Ascending aorta (tissue), 2 donors: ENCODE results near the gene DRD1. TPM values are rescaled to one million over a fixed set of nuclear protein-coding genes. Genes with fewer than 3 reads are reported as not detected.
"Not testable (repeated sequence)": the region's sequence is repeated elsewhere in the genome, so short reads cannot be mapped to it uniquely, and the experiment has no call there.

Source experiments
- DNase-seq, 2 donors: peaks; one replicate each; pipeline ENCODE4 v3.0.0-alpha.2; 2019; ENCODE audit warnings: low spot score in 2 of 2
- H3K27ac ChIP-seq, 2 donors: fragments of 200-600 bp; sonication (generic); one replicate each; pipeline ENCODE4 v1.5.1; 2016 to 2017; ENCODE audit warnings: mild to moderate bottlenecking in 1 of 2
- H3K27me3 ChIP-seq: fragments of 200-600 bp; sonication (generic); one replicate; pipeline ENCODE4 v1.5.1; 2017
- H3K36me3 ChIP-seq, 2 donors: fragments of 200-600 bp; sonication (generic); one replicate each; pipeline ENCODE4 v1.5.1; 2016
- H3K4me1 ChIP-seq, 2 donors: fragments of 200-600 bp; sonication (generic); one replicate each; pipeline ENCODE4 v1.5.1; 2016 to 2017; ENCODE audit warnings: mild to moderate bottlenecking in 1 of 2
- H3K4me3 ChIP-seq, 2 donors: fragments of 200-600 bp; sonication (generic); one replicate each; pipeline ENCODE4 v1.5.1; 2016 to 2017; ENCODE audit warnings: mild to moderate bottlenecking in 1 of 2
- H3K9me3 ChIP-seq, 2 donors: fragments of 200-600 bp; sonication (generic); one replicate each; pipeline ENCODE4 v1.5.1; 2016
- CTCF ChIP-seq, 3 experiments: fragments of 200-600 bp in 2 of 3; fragments of 450-650 bp in 1 of 3; sonication (generic) in 2 of 3; IDR thresholded peaks; one replicate each; pipeline ENCODE4 v1.5.1; 2016 to 2019; ENCODE audit warnings: antibody characterized with exemption in 3 of 3, mild to moderate bottlenecking in 1 of 3, moderate library complexity in 1 of 3
- intact Hi-C: fragments of 100-400 bp; cut with DNase I; formaldehyde crosslinking; loops from one replicate; pipeline ENCODE4 v1.15.1; 2023
- total RNA-seq: library from RNA; depleted of rRNA; stranded (reverse); fragments of >200 nt; gene quantifications from one replicate; pipeline ENCODE4 v1.1.0, GENCODE V29; 2016

Gene DRD1
- total RNA-seq, 1 donor from 2014 or later: 0.11 TPM

- Histone ChIP-seq H3K27ac (no peak overlapping the region), H3K4me1 (no peaks in the 10 kb centered on the region), H3K4me3 (no peak overlapping the region), H3K9me3 (no peaks in the 10 kb centered on the region), H3K27me3 (no peaks in the 10 kb centered on the region), H3K36me3 (no peaks in the 10 kb centered on the region)
- intact Hi-C loops: no loop called here
- TF ChIP-seq CTCF (IDR thresholded peaks at IDR 0.05): no peak
- DNase-seq: no peak
Observed at GRCh38 chr5:175420383-175420782, 23.6 kb downstream of the DRD1 start.

GRCh38 chr5:175418251-175418650 is 25.7 kb downstream of the DRD1 start:
- intact Hi-C loops: no loop called here

GRCh38 chr5:175417384-175417783 is 26.6 kb downstream of the DRD1 start:
- no peak for DNase-seq
- Histone ChIP-seq H3K27ac (no peak overlapping the region), H3K9me3 (no peaks in the 10 kb centered on the region), H3K4me3 (no peak overlapping the region), H3K27me3 (no peaks in the 10 kb centered on the region), H3K36me3 (no peaks in the 10 kb centered on the region), H3K4me1 (no peaks in the 10 kb centered on the region)
- no peak for TF ChIP-seq CTCF (IDR thresholded peaks at IDR 0.05)
- intact Hi-C loops: no loop called here

More at GRCh38 chr5:175418251-175418650, 25.7 kb downstream of the DRD1 start:
- no peak for TF ChIP-seq CTCF (IDR thresholded peaks at IDR 0.05)
- Histone ChIP-seq H3K27ac (no peak overlapping the region), H3K4me1 (no peaks in the 10 kb centered on the region), H3K27me3 (no peaks in the 10 kb centered on the region), H3K4me3 (no peak overlapping the region), H3K9me3 (no peaks in the 10 kb centered on the region), H3K36me3 (no peaks in the 10 kb centered on the region)
- no peak for DNase-seq

GRCh38 chr5:175415303-175415702 is 28.7 kb downstream of the DRD1 start:
- Histone ChIP-seq H3K36me3 (no peaks in the 10 kb centered on the region), H3K4me1 (no peaks in the 10 kb centered on the region), H3K27ac (no peak overlapping the region), H3K27me3 (no peaks in the 10 kb centered on the region), H3K4me3 (no peak overlapping the region), H3K9me3 (no peaks in the 10 kb centered on the region)
- TF ChIP-seq CTCF (IDR thresholded peaks at IDR 0.05): no peak
- no peak for DNase-seq
- intact Hi-C loops: no loop called here

DNA sequence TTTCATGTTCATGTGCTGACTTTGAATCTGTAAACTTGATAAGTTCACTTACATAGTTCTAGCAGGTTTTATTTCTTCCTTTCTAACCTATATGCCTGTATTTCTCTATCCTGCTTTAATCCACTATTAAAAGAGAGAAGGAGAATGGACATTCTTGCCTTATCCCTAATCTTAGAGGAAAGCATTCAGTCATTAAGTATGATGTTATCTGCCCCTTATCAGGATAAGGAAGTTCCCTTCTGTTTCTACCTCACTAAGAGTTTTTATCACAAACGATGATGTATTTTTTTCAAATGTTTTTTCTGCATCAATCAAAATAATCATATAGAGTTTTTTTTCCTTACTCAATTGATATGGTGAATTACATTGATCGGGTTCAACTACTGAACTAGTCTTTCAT is 33.1 kb downstream of the DRD1 start:
- intact Hi-C loops: no loop called here
- Histone ChIP-seq H3K4me3 (no peak overlapping the region), H3K27ac (no peak overlapping the region), H3K27me3 (no peaks in the 10 kb centered on the region), H3K9me3 (no peaks in the 10 kb centered on the region), H3K36me3 (no peaks in the 10 kb centered on the region), H3K4me1 (no peaks in the 10 kb centered on the region)
- DNase-seq: no peak
- no peak for TF ChIP-seq CTCF (IDR thresholded peaks at IDR 0.05)

DNA sequence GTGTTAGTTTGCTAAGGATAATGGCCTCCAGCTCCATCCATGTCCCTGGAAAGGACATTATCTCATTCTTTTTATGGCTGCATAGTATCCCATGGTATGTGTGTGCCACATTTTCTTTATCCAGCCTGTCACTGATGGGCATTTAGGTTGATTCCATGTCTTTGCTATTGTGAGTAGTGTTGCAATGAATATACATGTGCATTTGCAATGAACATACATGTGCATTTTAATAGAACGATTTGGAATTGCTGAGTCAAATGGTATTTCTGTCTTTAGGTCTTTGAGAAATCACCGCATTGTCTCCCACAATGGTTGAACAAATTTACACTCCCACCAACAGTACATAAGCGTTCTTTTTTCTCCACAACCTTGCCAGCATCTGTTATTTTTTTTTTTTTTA is 37.7 kb downstream of the DRD1 start:
- intact Hi-C loops: no loop called here
- no peak for DNase-seq
- Histone ChIP-seq H3K27me3 (no peaks in the 10 kb centered on the region), H3K36me3 (no peaks in the 10 kb centered on the region), H3K9me3 (no peaks in the 10 kb centered on the region), H3K4me1 (no peaks in the 10 kb centered on the region), H3K4me3 (no peak overlapping the region), H3K27ac (no peak overlapping the region)
- TF ChIP-seq CTCF (IDR thresholded peaks at IDR 0.05): no peak

DNA sequence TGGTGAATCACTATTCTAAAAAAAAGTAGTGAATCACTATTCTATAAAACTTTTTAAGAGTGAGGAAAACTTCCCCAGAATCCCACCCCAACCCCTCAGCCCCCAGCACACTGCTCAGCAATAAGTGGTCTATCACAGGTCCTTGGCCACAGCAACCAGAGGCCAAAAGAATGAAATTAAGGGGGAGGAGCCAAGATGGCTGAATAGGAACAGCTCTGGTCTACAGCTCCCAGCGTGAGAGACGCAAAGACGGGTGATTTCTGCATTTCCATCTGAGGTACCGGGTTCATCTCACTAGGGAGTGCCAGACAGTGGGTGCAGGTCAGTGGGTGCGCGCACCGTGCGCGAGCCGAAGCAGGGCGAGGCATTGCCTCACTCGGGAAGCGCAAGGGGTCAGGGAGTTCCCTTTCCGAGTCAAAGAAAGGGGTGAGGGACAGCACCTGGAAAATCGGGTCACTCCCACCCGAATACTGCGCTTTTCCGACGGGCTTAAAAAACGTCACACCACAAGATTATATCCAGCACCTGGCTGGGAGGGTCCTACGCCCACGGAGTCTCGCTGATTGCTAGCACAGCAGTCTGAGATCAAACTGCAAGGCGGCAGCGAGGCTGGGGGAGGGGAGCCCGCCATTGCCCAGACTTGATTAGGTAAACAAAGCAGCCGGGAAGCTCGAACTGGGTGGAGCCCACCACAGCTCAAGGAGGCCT is 46.2 kb downstream of the DRD1 start:
- H3K9me3 ChIP-seq, H3K4me1 ChIP-seq, intact Hi-C loops, H3K4me3 ChIP-seq, H3K36me3 ChIP-seq, H3K27me3 ChIP-seq, H3K27ac ChIP-seq, DNase-seq: not testable (repeated sequence)

GRCh38 chr5:175395430-175395829 is 48.6 kb downstream of the DRD1 start:
- H3K27me3 ChIP-seq, H3K36me3 ChIP-seq, H3K9me3 ChIP-seq, H3K4me1 ChIP-seq, intact Hi-C loops, H3K27ac ChIP-seq, H3K4me3 ChIP-seq, DNase-seq: not testable (repeated sequence)
